GM19025 (cell line): Measurements from ENCODE around the gene AKAP6.

Source experiments
- ATAC-seq: cut with Tn5 transposase; IDR thresholded peaks from one replicate; pipeline ENCODE4 v1.9.1; 2021; ENCODE audit warnings: mild to moderate bottlenecking, low read depth, moderate library complexity; ENCODE audit not compliant: unreplicated experiment

AKAP6 gene

GRCh38 chr14:32513571-32514009, 184.5 kb downstream of the AKAP6 start:
- no peak for ATAC-seq

DNA sequence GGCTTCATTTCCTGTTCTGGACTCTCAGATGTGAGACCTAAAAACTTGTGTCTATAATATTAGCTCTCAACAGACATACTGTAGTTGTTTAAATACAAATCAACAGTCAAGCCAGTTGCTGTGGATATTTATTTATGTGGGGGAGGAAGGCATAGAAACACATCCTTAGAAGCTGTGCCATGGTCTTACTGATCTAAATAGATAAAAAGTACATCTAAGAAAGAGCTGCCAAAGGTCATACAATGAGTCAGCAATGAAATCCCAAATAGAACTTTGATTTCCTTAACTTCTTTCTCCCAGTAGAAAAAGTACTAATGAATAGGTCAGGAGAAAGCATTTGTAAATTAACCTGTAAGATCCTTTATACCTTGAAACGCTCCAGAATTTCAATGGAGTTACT, 185.1 kb downstream of the AKAP6 start:
- ATAC-seq = no peak

- ATAC-seq = no peak
Observed at GRCh38 chr14:32514681-32515080, 185.6 kb downstream of the AKAP6 start.

DNA sequence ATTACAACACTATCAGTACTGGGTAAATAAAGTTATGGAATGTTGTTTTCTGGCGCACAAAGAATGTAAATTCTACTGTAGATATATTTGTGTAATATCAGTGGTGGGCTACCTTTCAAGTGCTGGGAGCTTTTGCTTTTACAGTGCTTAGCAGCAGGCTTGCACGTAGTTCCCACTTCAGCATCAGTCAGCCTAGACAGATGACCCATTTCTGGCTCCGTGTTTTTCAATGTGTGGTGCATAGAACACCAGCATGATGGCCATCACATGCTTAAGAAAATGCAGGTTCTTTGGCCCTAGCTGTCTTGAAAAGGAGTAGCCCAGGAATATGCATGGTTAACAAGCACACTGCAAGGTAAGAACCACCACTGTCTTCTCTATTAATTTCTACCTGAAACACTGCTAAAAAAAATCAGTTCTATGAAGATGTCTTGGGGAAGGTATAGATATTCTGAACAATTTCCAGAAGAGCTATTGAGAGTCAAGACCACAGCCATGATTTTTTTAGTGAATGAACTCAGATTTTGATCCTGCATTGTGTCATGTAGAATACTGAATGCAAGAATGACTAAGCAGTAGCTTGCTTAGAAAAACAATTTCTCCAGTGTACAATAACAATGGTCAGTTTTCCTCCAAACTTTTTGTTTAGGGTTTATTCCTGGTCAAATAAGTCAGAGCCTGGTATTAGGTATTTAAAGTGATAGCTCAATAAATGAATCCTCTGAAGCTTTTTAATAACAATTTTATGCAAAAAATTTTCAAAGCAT, 195.7 kb downstream of the AKAP6 start:
- ATAC-seq = no peak

DNA sequence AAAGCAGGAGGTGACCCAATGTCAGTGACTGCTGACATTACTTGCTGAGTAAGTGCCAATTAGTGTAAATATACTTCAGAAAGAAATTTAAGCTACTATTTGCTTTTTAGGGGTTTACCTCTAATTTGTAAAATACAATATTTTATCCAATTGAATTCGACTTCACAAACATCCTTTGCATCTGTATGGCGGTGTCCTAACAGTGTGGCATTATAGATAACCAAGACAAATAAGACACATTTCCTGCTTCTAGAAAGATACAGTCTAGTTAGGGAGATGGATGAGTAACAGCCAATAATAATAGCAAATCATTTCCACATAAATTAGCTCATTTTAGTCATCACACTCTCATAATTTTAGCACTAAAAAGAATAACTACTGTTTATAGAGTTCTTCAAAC, 196.5 kb downstream of the AKAP6 start:
- no peak for ATAC-seq

- ATAC-seq = no peak
Observed at GRCh38 chr14:32530800-32531199, 201.7 kb downstream of the AKAP6 start.

GRCh38 chr14:32531942-32532515, 202.9 kb downstream of the AKAP6 start:
- no peak for ATAC-seq

GRCh38 chr14:32534145-32534544, 205.0 kb downstream of the AKAP6 start:
- ATAC-seq = no peak

DNA sequence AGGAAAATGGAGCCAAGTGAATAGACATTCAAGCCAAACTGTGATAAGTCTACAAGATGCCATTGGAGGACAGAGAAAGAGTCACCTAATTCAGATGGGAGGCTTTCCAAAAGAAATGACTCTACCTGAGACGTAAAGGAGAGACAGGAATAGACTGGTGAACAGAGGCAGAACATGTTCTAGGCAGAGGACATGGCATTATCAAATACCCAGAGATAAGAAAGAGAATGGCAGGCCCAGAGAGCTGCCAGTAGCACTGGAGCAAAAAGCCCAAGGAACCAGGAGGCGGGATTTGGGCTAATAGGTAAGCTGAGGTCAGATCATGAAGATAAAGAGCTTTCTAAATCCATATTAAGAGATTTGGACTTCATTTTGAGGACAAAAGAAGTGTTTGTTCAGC, 207.1 kb downstream of the AKAP6 start:
- ATAC-seq = no peak

DNA sequence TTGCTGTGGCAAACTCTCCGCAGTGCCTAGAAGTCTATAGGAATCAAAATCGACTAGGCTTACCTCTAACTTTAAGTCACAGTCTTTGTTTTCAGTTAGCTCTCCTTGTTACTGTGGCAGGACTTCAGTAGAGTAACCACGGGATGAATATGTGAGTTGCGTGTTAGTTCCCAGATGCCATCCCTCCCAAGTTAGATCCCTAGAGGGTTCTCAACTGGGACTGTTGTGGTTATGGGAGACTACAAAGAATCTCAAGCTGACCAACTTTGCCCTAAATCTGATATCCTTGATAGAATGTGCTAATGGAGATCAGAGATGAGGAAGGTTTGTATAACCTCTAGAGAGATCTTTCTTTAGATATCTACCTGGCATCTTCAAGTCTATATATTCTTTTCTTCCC, 208.1 kb downstream of the AKAP6 start:
- ATAC-seq = no peak

- no peak for ATAC-seq
Observed at GRCh38 chr14:32542507-32542906, 213.4 kb downstream of the AKAP6 start.

- ATAC-seq = no peak
Observed at GRCh38 chr14:32545095-32545494, 216.0 kb downstream of the AKAP6 start.

DNA sequence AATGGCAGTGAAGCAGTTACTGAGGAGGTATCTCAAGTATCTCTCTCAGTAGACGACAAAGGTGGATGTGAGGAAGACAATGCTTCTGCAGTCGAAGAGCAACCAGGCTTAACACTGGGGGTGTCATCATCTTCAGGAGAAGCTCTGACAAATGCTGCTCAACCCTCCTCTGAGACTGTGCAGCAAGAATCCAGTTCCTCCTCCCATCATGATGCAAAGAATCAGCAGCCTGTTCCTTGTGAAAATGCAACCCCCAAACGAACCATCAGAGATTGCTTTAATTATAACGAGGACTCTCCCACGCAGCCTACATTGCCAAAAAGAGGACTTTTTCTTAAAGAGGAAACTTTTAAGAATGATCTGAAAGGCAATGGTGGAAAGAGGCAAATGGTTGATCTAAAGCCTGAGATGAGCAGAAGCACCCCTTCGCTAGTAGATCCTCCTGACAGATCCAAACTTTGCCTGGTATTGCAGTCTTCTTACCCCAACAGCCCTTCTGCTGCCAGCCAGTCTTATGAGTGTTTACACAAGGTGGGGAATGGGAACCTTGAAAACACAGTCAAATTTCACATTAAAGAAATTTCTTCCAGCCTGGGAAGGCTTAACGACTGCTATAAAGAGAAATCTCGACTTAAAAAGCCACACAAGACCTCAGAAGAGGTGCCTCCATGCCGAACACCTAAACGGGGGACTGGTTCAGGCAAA, 216.6 kb downstream of the AKAP6 start:
- no peak for ATAC-seq

GRCh38 chr14:32546246-32546645, 217.1 kb downstream of the AKAP6 start:
- no peak for ATAC-seq

GRCh38 chr14:32552766-32553165, 223.7 kb downstream of the AKAP6 start:
- ATAC-seq = no peak

DNA sequence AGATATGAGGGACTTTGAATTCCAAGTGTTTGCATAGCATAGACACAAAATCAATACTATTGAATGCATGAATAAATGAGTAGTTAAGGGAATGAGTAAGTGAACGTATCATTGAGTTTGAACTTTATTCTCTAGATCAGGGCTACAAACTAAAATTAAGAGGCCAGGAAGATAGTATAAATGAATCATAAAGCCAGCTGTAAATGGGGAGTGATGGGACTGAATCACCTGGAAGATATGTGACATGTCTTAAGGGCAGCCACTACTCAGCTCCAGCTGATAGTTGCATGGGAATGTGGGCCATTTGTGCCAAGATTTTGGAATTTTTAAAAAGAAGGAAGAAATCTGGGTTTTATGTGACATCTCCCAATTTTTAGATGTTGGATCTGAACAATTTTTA, 229.9 kb downstream of the AKAP6 start:
- ATAC-seq = no peak

DNA sequence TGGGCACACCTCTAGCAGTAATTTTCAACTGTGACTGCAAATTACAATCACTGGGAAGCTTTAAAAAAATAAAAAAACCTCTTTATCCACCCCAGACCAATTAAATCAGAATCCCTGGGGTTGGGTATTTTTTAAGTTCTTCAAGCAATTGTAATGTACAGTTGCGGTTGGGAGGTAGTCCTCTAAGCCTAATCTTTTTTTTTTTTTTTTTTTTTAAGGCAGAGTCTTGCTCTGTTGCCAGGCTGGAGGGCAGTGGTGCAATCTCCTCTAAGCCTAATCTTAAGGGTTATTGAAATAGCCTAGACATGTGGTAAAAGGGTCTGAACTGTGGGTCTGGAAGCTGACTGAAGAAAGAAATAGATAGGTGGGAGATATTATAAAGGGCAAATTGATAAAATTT, 230.5 kb downstream of the AKAP6 start:
- ATAC-seq = no peak

- ATAC-seq = no peak
Observed at GRCh38 chr14:32560209-32560857, 231.2 kb downstream of the AKAP6 start.

DNA sequence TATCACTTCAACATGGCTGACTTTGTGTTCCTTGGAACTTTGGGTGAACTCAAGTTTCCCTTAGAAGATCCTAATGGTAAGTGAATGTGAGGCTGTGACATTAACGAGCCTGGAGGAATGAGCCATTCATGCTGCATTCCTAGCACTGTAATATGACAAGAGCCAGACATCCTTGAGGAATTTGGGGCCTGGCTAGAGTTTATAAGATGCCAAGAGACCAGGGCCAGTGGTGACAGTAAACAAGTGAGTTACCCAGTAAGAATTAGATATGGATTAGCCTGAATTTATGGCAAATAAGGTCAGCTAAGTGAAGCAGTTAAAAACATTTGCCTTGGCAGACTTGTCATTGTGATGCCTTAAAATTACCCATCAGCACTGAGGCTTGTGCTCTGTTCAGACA, 232.4 kb downstream of the AKAP6 start:
- no peak for ATAC-seq

DNA sequence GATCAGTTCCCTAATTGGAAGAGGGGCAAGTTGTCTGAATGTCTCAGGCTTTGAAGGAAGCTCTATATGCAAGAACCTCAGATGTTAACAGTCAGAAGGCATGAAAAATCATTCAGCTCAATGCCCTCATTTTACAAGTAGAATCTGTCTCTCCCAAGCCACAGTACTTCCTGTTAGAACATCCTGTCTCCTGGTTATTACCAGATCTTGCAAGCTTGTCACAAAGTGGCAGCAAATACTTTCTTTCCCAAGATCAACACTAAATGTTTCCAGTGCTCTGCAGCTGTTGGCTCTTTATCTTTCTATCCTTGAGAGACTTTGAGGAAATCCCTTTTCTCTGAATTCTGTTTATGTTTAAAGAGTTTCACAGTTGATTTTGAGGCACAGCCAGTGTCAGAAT, 235.5 kb downstream of the AKAP6 start:
- no peak for ATAC-seq

DNA sequence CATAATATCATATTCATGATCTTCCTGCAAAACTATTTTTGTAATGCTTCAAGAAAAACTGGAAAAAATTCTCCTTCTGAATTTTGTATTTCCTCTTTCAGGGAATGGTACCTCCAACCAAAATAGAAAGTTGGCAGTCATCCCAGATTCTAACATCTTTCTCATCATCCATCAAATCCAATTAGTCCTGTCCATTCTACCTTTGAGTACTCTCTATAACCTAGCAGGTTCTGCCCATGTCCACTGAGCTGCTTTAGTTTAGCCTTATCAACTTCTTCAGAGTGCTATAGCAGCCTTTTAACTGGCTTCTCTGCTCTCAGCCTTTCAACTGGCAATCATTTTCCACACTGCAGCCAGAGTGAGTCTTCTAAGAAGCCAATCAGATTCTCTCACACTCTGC, 236.2 kb downstream of the AKAP6 start:
- no peak for ATAC-seq
